HG02610 (cell line): Measurements from ENCODE around the gene FRMD4A.

Source experiments
- ATAC-seq: cut with Tn5 transposase; IDR thresholded peaks from one replicate; pipeline ENCODE4 v1.9.1; 2021; ENCODE audit warnings: mild to moderate bottlenecking, moderate library complexity; ENCODE audit not compliant: unreplicated experiment

FRMD4A gene

DNA sequence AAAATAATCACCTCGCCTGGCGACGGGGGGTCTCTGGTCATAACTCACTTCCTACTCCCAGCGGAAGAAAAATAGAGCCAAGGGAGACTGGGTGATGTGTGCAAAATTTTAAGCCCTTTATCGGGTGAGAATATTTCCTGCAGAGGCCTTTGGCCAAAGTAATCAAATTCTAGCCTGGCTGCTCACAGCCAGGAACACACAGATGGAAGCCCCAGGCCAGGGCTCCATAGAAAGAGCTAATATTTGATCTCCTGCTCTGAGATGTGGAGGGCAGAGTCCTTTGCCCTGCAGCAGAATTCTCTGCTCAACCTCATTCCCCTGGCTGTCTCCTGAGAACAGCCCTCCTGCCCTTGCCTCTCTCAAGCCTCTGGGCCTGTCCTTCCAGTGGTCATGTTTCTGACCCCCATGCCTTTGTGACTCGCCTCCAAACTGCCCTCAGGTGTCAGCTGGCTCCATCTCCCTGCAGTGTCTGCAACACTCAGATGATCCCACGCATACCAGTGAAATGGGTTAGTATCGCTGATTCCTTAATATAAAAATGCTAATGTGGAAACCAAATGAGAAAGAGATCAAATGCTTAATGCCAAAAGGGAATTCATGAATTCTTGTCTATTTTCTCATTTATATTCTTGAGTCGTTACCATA is 34.5 kb downstream of the FRMD4A start:
- ATAC-seq: no peak

GRCh38 chr10:14294347-14295059 is 36.2 kb downstream of the FRMD4A start:
- ATAC-seq: no peak

DNA sequence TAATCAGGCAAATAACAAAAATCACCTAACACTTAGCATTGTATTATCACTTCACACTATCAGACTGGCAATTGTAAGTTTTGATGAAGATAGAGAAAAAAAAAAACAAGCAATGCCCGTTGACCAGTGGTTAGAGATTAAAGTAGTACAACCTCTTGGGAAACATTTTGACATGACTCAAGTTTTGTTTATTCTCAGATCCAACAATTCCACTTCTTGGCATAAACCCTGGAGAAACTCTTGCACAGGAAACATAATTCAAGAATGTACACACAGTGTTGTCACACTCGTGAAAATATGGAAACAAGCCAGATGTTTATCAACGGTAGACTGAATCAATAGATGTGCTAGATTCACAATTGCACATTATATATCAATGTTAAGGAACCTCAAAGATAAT is 37.2 kb downstream of the FRMD4A start:
- no peak for ATAC-seq

- ATAC-seq: no peak
Observed at GRCh38 chr10:14291296-14291695, 39.4 kb downstream of the FRMD4A start.

GRCh38 chr10:14285941-14286560 is 44.7 kb downstream of the FRMD4A start:
- no peak for ATAC-seq

- no peak for ATAC-seq
Observed at GRCh38 chr10:14282276-14282675, 48.4 kb downstream of the FRMD4A start.

- no peak for ATAC-seq
Observed at GRCh38 chr10:14278533-14278932, 52.2 kb downstream of the FRMD4A start.

- ATAC-seq: no peak
Observed at GRCh38 chr10:14276210-14276609, 54.5 kb downstream of the FRMD4A start.

DNA sequence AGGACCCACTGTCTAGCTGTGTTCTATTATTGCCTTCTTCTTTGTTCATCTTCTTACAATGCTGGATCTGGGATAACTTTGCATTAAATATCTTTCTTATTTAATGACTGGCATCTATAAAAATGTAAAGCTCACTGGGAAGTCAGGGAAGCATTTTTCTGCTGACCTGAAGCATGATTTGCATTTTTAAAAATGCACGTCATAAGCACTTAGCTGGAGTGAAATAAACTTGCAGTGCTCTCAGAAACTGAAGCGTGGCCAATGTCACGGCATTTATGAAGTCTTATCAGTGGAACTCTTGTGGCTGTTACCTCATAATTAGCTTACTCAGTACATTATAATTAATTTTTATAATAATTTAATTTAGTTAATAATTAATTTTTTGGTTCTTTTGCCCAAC is 59.1 kb downstream of the FRMD4A start:
- no peak for ATAC-seq

- no peak for ATAC-seq
Observed at GRCh38 chr10:14270370-14270769, 60.4 kb downstream of the FRMD4A start.

- ATAC-seq: no peak
Observed at GRCh38 chr10:14265709-14266108, 65.0 kb downstream of the FRMD4A start.

DNA sequence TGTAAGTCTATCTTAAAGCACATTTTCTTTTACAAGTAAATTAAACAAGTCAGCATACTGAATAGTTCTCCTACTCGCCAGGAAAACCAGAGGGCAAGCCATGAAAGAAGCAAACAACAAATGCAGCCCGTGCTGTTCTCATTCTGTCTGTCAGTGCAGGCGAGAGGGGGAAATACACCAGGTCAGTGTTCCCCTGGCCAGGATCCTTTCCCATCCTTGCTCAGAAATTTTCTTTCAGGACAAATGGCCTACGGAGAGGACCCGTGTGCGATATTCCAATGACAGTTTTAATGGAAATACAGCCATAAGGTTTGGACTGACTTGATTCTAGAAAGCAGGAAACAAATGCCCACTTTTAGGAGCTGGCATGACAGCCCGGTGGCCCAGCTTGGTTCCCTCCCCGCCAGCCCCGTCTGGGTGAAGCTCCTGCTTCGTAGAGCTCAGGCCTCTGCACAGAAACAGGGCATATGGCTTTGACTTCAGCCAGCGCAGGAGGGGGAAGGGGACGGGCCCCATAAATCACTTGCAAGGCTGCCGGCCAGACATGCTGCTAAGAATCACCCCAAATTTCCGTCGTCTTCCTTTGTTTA is 67.8 kb downstream of the FRMD4A start:
- ATAC-seq: no peak

GRCh38 chr10:14261336-14261735 is 69.4 kb downstream of the FRMD4A start:
- ATAC-seq: no peak

GRCh38 chr10:14259696-14260566 is 70.8 kb downstream of the FRMD4A start:
- no peak for ATAC-seq

DNA sequence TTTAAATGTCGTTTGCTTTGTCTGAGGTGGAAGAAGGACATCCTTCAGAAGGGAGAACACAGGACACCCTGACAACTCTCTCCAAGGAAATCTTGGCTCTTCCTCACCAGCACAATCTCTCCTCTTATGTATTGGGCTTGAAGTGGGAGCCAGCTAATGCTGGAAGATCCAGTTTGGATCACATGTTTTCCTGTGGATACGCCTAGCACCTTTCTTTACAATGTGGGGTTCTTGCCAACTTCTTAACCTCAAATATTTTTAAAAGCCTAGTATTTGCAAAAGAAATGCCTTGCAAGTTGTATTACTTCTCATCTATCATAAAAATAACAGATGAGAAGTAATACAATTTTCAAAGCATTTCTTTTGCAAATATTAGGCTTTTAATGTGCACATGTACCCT is 76.4 kb downstream of the FRMD4A start:
- no peak for ATAC-seq

DNA sequence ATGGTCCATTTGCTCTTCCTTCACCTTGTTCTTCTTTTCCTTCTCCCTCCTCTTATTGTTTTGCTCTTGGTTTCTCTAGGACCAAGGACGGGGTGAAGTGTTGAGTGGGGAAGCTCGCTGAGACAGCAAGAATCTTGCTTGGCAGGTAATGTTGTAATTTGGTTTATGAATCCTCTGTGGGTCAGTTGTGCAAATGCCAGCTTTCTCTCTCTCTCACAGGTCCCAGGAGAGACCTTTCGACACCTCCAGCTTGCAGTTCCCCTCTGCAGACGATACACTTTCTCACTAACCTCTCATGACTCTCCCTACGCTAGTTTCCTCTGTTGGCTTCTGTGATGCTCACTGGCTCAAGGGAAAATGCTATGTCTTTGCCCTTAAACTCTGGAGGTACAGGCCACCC is 77.0 kb downstream of the FRMD4A start:
- no peak for ATAC-seq

DNA sequence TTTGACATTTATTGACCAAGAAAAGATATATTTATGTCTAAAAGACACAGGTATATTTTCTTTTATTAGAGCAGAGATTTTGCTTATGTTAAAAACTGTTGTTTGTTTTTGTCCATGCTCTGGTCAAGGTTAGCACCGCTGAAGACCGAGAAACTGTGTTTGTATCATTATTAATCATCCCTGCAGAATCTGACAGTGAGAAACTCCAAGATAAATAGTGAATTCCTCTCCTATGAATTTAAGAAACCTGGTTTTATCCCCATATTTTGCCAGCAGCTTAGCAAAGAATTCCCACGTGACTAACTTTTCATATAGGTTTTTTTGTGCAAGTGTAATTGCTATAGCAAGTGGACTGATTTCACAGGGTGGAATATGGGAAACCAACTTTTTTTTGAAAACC is 77.6 kb downstream of the FRMD4A start:
- no peak for ATAC-seq

GRCh38 chr10:14250496-14251076 is 80.1 kb downstream of the FRMD4A start:
- no peak for ATAC-seq

DNA sequence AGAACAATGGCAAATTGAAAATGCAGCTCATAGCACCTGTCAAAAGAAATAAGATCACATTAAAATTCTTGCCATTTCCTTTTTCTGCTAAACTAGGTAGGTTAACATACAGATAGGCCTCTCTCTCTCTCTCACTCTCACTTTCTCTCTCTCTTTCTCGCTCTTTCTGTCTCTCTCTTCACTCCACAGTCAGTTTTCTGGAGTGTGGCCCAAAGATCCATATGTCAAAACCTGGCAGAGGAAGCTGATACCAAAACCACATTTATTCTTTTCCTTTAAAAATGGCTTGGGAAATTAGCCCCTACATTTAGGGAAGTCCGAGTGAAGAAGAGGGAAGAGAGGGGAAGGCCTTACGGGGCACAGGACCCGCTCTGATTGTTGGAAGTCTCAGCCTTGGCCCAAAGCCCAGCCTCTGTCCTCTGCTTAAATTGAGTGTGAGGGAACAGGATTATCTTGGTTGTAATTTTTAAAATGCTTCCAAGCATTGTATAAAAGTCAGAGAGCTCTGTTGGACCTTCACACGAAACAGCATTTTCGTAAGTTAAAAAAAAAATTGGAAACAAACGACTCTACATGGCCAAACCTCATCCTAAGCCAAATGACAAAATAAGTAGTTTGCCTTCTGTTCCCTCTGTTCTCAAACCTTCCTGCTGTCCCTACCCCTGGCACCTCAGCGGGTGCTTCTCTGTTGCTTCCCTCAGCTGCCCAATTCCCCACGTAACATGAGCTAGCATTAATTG is 83.2 kb downstream of the FRMD4A start:
- ATAC-seq: no peak

DNA sequence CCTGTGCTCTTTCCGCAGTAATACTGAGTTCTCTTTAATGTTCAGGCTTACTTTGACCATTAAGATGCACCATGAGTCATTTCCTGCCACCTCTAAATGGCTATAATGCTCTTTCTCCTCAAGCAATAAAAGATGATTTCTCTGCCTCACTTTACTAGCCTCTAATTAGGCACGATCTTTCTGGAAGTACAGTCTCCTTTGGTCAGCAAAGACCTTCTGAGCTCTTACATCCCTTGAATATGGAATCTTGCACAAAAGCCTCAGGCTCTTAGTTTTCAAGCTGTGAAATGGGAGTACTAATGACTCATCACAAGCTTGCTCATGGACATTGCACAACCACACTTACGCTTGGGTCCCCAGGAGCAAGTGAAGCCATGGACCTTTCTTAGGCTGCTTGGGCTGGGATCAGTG is 85.9 kb downstream of the FRMD4A start:
- ATAC-seq: no peak
